ENCODE results near the gene MYB.

- no peak for TF ChIP-seq CTCF (IDR thresholded peaks at IDR 0.05)
- no peak for TF ChIP-seq POLR2A (IDR thresholded peaks at IDR 0.05)
These were observed 87.2 kb downstream of the MYB start for GRCh38 chr6:135268263-135268662.
